MM.1S (cell line): Measurements from ENCODE around the gene COBLL1.
"Not testable (repeated sequence)": the region's sequence is repeated elsewhere in the genome, so short reads cannot be mapped to it uniquely, and the experiment has no call there.

Experiments used
- DNase-seq: peaks from one replicate; pipeline ENCODE4 v3.0.0-alpha.2; 2015
- H2AFZ ChIP-seq: fragments of 300-600 bp; sonication (generic); 2 replicates; pipeline ENCODE4 v1.6.0; 2016; ENCODE audit warnings: antibody characterized with exemption, low read length
- H3F3A ChIP-seq: fragments of 300-600 bp; sonication (generic); 2 replicates; pipeline ENCODE4 v1.6.1; 2016; ENCODE audit warnings: mild to moderate bottlenecking, antibody characterized with exemption, low read length, moderate library complexity, mixed read lengths; ENCODE audit not compliant: insufficient read depth
- H3K27ac ChIP-seq: fragments of 300-600 bp; sonication (generic); 2 replicates; pipeline ENCODE4 v1.5.1; 2016; ENCODE audit warnings: mild to moderate bottlenecking, low read length
- H3K27me3 ChIP-seq: fragments of 300-600 bp; sonication (generic); replicated peaks from 2 replicates; pipeline ENCODE4 v1.6.0; 2016; ENCODE audit warnings: low read length; ENCODE audit not compliant: insufficient read depth
- H3K36me3 ChIP-seq: fragments of 300-600 bp; sonication (generic); replicated peaks from 2 replicates; pipeline ENCODE4 v1.6.1; 2016; ENCODE audit warnings: mild to moderate bottlenecking, low read length, mixed read lengths; ENCODE audit not compliant: insufficient read depth
- H3K4me1 ChIP-seq: fragments of 300-600 bp; sonication (generic); 2 replicates; pipeline ENCODE4 v1.6.1; 2016; ENCODE audit warnings: low read length, mixed read lengths
- H3K4me2 ChIP-seq: fragments of 300-600 bp; sonication (generic); 2 replicates; pipeline ENCODE4 v1.6.0; 2016; ENCODE audit warnings: low read depth, low read length
- H3K4me3 ChIP-seq: fragments of 300-600 bp; sonication (generic); 2 replicates; pipeline ENCODE4 v1.5.1; 2016; ENCODE audit warnings: low read length, mixed read lengths
- H3K79me2 ChIP-seq: fragments of 300-600 bp; sonication (generic); 2 replicates; pipeline ENCODE4 v1.6.1; 2016; ENCODE audit warnings: mixed run types, low read length, mixed read lengths
- H3K9ac ChIP-seq: fragments of 300-600 bp; sonication (generic); 2 replicates; pipeline ENCODE4 v1.6.1; 2016; ENCODE audit warnings: low read length, mixed read lengths
- H3K9me2 ChIP-seq: fragments of 300-600 bp; sonication (generic); replicated peaks from 2 replicates; pipeline ENCODE4 v1.6.1; 2016; ENCODE audit warnings: mild to moderate bottlenecking, low read length, mixed read lengths; ENCODE audit not compliant: insufficient read depth
- H3K9me3 ChIP-seq: fragments of 300-600 bp; sonication (generic); replicated peaks from 2 replicates; pipeline ENCODE4 v1.6.1; 2016; ENCODE audit warnings: mild to moderate bottlenecking, low read length, mixed read lengths; ENCODE audit not compliant: insufficient read depth
- H4K20me1 ChIP-seq: fragments of 300-600 bp; sonication (generic); 2 replicates; pipeline ENCODE4 v1.6.1; 2016; ENCODE audit warnings: mild to moderate bottlenecking, low read length, moderate library complexity, mixed read lengths; ENCODE audit not compliant: insufficient read depth
- EZH2 ChIP-seq: fragments of 300-600 bp; sonication (generic); optimal IDR thresholded peaks from 2 replicates; pipeline ENCODE3; 2017; ENCODE audit warnings: low read depth, mild to moderate bottlenecking, antibody characterized with exemption, low read length, mixed read lengths
- EZH2phosphoT487 ChIP-seq: fragments of 300-600 bp; sonication (generic); IDR thresholded peaks from 2 replicates; pipeline ENCODE4 v1.6.1; 2018; ENCODE audit warnings: antibody characterized with exemption, low read length
- TF ChIP-seq, protein P1 (sequence below): fragments of 300-600 bp; sonication (generic); IDR thresholded peaks from 2 replicates; pipeline ENCODE4 v1.5.1; 2016; ENCODE audit warnings: antibody characterized with exemption, low read length, mixed read lengths

Gene COBLL1

DNA sequence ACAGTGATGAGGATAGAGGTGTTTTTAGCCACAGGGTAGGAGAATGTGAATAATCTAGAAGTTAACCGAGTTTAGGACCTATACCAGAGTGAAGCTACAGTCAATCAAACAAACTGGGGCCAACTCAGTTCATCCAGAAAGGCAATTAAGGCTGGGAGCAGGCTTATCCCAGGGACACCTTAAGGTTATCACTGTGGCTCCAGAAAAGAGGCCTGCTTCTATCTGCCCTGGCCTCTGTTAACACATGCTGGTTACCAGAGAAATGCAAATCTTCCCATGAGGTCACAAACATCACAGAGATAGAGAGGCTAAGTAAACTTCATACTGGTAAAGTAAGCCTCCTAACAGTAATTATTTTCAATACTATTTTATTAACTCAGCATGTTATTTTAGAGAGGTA is 127.2 kb downstream of the COBLL1 start:
- Histone ChIP-seq H3K27me3 (no peaks in the 10 kb centered on the region), H3K9me2 (no peaks in the 10 kb centered on the region), H3K4me3 (no peak overlapping the region), H3K36me3 (no peaks in the 10 kb centered on the region), H3F3A (no peaks in the 10 kb centered on the region), H3K4me1 (no peaks in the 10 kb centered on the region), H3K79me2 (no peaks in the 10 kb centered on the region), H3K27ac (no peak overlapping the region), H2AFZ (no peak overlapping the region), H4K20me1 (no peaks in the 10 kb centered on the region), H3K9ac (no peak overlapping the region), H3K4me2 (no peak overlapping the region), H3K9me3 (no peaks in the 10 kb centered on the region)
- TF ChIP-seq EZH2 (no peak), EZH2phosphoT487 (no peak)
- TF ChIP-seq, protein P1, sequence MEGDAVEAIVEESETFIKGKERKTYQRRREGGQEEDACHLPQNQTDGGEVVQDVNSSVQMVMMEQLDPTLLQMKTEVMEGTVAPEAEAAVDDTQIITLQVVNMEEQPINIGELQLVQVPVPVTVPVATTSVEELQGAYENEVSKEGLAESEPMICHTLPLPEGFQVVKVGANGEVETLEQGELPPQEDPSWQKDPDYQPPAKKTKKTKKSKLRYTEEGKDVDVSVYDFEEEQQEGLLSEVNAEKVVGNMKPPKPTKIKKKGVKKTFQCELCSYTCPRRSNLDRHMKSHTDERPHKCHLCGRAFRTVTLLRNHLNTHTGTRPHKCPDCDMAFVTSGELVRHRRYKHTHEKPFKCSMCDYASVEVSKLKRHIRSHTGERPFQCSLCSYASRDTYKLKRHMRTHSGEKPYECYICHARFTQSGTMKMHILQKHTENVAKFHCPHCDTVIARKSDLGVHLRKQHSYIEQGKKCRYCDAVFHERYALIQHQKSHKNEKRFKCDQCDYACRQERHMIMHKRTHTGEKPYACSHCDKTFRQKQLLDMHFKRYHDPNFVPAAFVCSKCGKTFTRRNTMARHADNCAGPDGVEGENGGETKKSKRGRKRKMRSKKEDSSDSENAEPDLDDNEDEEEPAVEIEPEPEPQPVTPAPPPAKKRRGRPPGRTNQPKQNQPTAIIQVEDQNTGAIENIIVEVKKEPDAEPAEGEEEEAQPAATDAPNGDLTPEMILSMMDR = no peak
- no peak for DNase-seq

DNA sequence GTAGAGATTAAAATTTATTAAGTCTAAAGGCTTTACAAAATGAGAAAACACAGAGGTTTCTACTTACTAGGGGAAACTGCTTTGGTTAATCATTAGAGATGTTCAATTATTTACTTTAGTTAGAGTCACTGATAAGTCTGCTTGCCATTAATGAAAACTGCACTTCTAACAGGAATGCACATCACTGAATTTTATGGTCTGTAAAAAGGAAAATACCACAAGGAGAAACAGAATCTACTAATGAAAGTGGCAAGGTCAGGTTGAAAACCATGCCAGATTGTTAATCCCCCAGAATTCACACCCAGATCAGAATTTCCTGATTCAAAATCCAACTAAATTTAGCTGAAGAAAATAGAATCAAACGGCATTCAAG is 129.9 kb downstream of the COBLL1 start:
- no peak overlapping the region for H3K9ac ChIP-seq
- no peaks in the 10 kb centered on the region for H3K27me3 ChIP-seq
- no peak overlapping the region for H3K27ac ChIP-seq
- no peak overlapping the region for H3K4me2 ChIP-seq
- TF ChIP-seq, protein P1 = no peak
- TF ChIP-seq EZH2 (no peak), EZH2phosphoT487 (no peak)
- H3F3A ChIP-seq = no peaks in the 10 kb centered on the region
- H3K4me3 ChIP-seq = no peak overlapping the region
- H2AFZ ChIP-seq = no peak overlapping the region
- no peaks in the 10 kb centered on the region for H3K79me2 ChIP-seq
- H3K9me3 ChIP-seq = no peaks in the 10 kb centered on the region
- H3K36me3 ChIP-seq = no peaks in the 10 kb centered on the region
- H4K20me1 ChIP-seq = no peaks in the 10 kb centered on the region
- H3K9me2 ChIP-seq = no peaks in the 10 kb centered on the region
- no peak for DNase-seq
- no peaks in the 10 kb centered on the region for H3K4me1 ChIP-seq

DNA sequence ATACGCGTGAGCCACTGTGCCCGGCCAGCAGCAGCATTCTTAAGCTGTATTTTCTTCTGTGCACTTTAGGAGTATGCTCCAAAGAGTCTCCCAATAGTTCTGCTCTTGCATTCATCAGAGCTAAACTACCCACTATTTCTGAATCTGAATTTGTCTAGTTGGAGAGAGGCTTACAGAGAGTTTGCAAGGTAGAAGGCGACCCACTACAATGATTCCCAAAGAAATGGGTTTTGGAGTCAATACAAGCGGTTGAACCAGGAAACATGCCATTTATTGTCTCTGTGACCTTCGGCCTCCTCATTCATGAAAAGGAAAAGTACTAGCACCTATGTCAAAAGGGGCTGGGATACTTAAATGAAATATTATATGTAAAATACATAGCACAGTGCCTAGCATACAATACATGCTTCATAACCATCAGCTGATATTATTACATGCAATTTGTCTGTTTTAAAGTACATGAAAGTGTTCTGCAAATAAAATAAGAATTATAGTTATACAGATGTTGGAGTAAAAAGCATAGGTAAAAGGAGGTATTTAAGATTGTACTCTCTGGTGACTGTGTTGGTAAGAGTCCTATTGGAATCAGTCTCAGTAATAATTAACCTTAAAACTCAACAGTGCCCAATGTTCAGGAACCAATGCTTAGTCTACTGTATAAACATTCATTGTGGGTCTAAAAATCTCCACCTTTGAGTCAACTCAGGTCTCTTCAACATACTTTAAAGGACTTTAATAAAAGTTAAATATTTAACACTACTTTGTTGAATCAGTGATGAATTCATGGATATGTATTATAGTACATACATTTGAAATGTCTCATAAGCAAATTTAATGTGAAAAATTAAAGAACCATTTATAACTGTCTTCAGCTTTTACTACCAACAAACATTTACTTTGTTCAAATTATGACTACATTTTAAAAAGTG is 130.5 kb downstream of the COBLL1 start:
- Histone ChIP-seq H3K4me1 (no peaks in the 10 kb centered on the region), H3K27ac (no peak overlapping the region), H3K9ac (no peak overlapping the region), H3K9me2 (no peaks in the 10 kb centered on the region), H3K36me3 (no peaks in the 10 kb centered on the region), H3K9me3 (no peaks in the 10 kb centered on the region), H3K79me2 (no peaks in the 10 kb centered on the region), H2AFZ (no peak overlapping the region), H3K4me3 (no peak overlapping the region), H3K4me2 (no peak overlapping the region), H4K20me1 (no peaks in the 10 kb centered on the region), H3F3A (no peaks in the 10 kb centered on the region), H3K27me3 (no peaks in the 10 kb centered on the region)
- TF ChIP-seq EZH2phosphoT487 = no peak
- TF ChIP-seq, protein P1 = no peak
- no peak for TF ChIP-seq EZH2
- DNase-seq = no peak

DNA sequence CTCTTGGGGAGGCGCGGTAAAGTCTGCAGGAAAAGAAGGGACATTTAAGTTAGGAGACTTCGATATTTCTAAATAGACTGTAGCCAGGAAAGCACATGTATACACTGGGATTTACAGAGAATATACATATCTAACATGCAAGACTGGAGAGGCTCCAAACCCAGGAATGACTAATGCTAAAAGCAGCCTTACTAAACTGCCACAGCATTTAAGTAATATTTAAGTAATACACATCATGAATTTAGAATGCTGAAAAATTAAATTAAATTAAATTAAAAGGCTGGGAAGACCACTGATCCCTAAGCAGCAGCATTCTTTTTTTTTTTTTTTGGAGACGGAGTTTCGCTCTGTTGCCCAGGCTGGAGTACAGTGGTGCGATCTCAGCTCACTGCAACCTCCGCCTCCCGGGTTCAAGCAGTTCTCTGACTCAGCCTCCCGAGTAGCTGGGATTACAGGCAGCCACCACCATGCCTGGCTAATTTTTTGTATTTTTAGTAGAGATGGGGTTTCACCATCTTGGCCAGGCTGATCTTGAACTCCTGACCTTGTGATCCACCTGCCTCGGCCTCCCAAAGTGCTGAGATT is 131.3 kb downstream of the COBLL1 start:
- not testable (repeated sequence) for H3K4me2 ChIP-seq, H2AFZ ChIP-seq, H3F3A ChIP-seq, H3K79me2 ChIP-seq, DNase-seq, H3K36me3 ChIP-seq, H3K9me2 ChIP-seq, H3K9me3 ChIP-seq, H4K20me1 ChIP-seq, H3K27me3 ChIP-seq, H3K27ac ChIP-seq, H3K4me3 ChIP-seq, H3K9ac ChIP-seq, H3K4me1 ChIP-seq
